HepG2 (cell line): ENCODE data around the gene ARHGEF40. TPM values are rescaled to one million over a fixed set of nuclear protein-coding genes. Genes with fewer than 3 reads are reported as not detected.
A peak's percentile ranks its signal among the peaks of the same experiment; 100 is the strongest.

Experiments
- HNF4A ChIP-seq: sonication (generic); formaldehyde crosslinking; IDR thresholded peaks from 2 replicates; pipeline ENCODE4 v1.4.0; 2020; ENCODE audit warnings: missing genetic modification reagents
- HNRNPK ChIP-seq: fragments of 200-400 bp; formaldehyde crosslinking; IDR thresholded peaks from 2 replicates; pipeline ENCODE4 v1.6.1; 2018; ENCODE audit warnings: low read length, low read depth, moderate library complexity, mild to moderate bottlenecking; ENCODE audit not compliant: poor library complexity, severe bottlenecking
- KLF15 ChIP-seq: sonication (generic); formaldehyde crosslinking; IDR thresholded peaks from 2 replicates; pipeline ENCODE4 v1.8.1; 2023; ENCODE audit warnings: borderline replicate concordance, mild to moderate bottlenecking, inconsistent platforms, missing genetic modification reagents, mixed read lengths
- POGZ ChIP-seq: sonication (generic); formaldehyde crosslinking; IDR thresholded peaks from 2 replicates; pipeline ENCODE4 v1.4.0; 2020; ENCODE audit warnings: mild to moderate bottlenecking, missing genetic modification reagents
- RBAK ChIP-seq: sonication (generic); formaldehyde crosslinking; IDR thresholded peaks from 2 replicates; pipeline ENCODE4 v1.5.1; 2020; ENCODE audit warnings: mild to moderate bottlenecking, missing genetic modification reagents
- REL ChIP-seq: sonication (generic); formaldehyde crosslinking; conservative IDR thresholded peaks from 2 replicates; pipeline ENCODE4 v1.8.0; 2022; ENCODE audit warnings: mild to moderate bottlenecking, missing genetic modification reagents, moderate library complexity
- STAT6 ChIP-seq: sonication (generic); formaldehyde crosslinking; IDR thresholded peaks from 2 replicates; pipeline ENCODE4 v1.4.0; 2020; ENCODE audit warnings: missing genetic modification reagents, mild to moderate bottlenecking, borderline replicate concordance
- TBP ChIP-seq: sonication (generic); formaldehyde crosslinking; IDR thresholded peaks from 2 replicates; pipeline ENCODE4 v1.5.0; 2020; ENCODE audit warnings: missing genetic modification reagents
- TP53 ChIP-seq: sonication (generic); formaldehyde crosslinking; conservative IDR thresholded peaks from 2 replicates; pipeline ENCODE4 v1.4.0; 2020; ENCODE audit warnings: missing genetic modification reagents
- UBTF ChIP-seq: sonication (generic); formaldehyde crosslinking; IDR thresholded peaks from 2 replicates; pipeline ENCODE4 v1.4.0; 2020; ENCODE audit warnings: mild to moderate bottlenecking, missing genetic modification reagents
- ZFP36L1 ChIP-seq: sonication (generic); formaldehyde crosslinking; IDR thresholded peaks from 2 replicates; pipeline ENCODE4 v1.8.0; 2022; ENCODE audit warnings: mild to moderate bottlenecking, missing genetic modification reagents, moderate library complexity
- ZFP62 ChIP-seq: sonication (generic); formaldehyde crosslinking; IDR thresholded peaks from 2 replicates; pipeline ENCODE4 v1.4.0; 2020; ENCODE audit warnings: missing genetic modification reagents
- ZNF101 ChIP-seq: sonication (generic); formaldehyde crosslinking; IDR thresholded peaks from 2 replicates; pipeline ENCODE4 v1.4.0; 2020; ENCODE audit warnings: mild to moderate bottlenecking, low read depth, missing genetic modification reagents, borderline replicate concordance
- ZNF264 ChIP-seq: sonication (generic); formaldehyde crosslinking; IDR thresholded peaks from 2 replicates; pipeline ENCODE4 v1.4.0; 2020; ENCODE audit warnings: missing genetic modification reagents
- ZNF280B ChIP-seq: sonication (generic); formaldehyde crosslinking; IDR thresholded peaks from 2 replicates; pipeline ENCODE4 v1.5.0; 2020; ENCODE audit warnings: missing genetic modification reagents, mild to moderate bottlenecking, borderline replicate concordance
- ZNF567 ChIP-seq: sonication (generic); formaldehyde crosslinking; IDR thresholded peaks from 2 replicates; pipeline ENCODE4 v1.8.1; 2023; ENCODE audit warnings: mild to moderate bottlenecking, missing genetic modification reagents, borderline replicate concordance
- ZNF746 ChIP-seq: sonication (generic); formaldehyde crosslinking; IDR thresholded peaks from 2 replicates; pipeline ENCODE4 v1.8.0; 2022; ENCODE audit warnings: mild to moderate bottlenecking, missing genetic modification reagents
- ZSCAN20 ChIP-seq: sonication (generic); formaldehyde crosslinking; IDR thresholded peaks from 2 replicates; pipeline ENCODE4 v1.4.0; 2020; ENCODE audit warnings: missing genetic modification reagents, mild to moderate bottlenecking, borderline replicate concordance
- polyA plus RNA-seq, 8 experiments: library from polyadenylated mRNA; depleted of rRNA in 3 of 8; stranded (reverse) in 7 of 8; unstranded in 1 of 8; fragments of >200 nt; fragmentation: Illumina TruSeq in 4 of 8; extraction: Trizol in 4 of 8; gene quantifications; 2 replicates each; pipeline versions ENCODE4 v1.2.1 to v1.2.3, GENCODE V29; 2011 to 2016; ENCODE audit warnings: low read depth in 4 of 8, missing spikeins in 1 of 8, mixed read lengths in 1 of 8; ENCODE audit not compliant: insufficient read depth in 1 of 8
- total RNA-seq, 5 experiments: library from RNA; depleted of rRNA; stranded (reverse); fragments of >200 nt; fragmentation: Illumina TruSeq; extraction: Trizol; gene quantifications; 2 replicates each; pipeline ENCODE4 v1.2.3, GENCODE V29; 2016; ENCODE audit warnings: low read depth in 1 of 5
- TF ChIP-seq, protein P1 (sequence below): sonication (generic); formaldehyde crosslinking; IDR thresholded peaks from 2 replicates; pipeline ENCODE4 v1.5.0; 2020; ENCODE audit warnings: missing genetic modification reagents
- TF ChIP-seq, protein P2 (sequence below): sonication (generic); formaldehyde crosslinking; IDR thresholded peaks from 2 replicates; pipeline ENCODE4 v1.4.0; 2020; ENCODE audit warnings: missing genetic modification reagents
- TF ChIP-seq, protein P3 (sequence below): sonication (generic); formaldehyde crosslinking; IDR thresholded peaks from 2 replicates; pipeline ENCODE4 v1.4.0; 2020; ENCODE audit warnings: mild to moderate bottlenecking, missing genetic modification reagents

Gene ARHGEF40
- total and polyA plus RNA-seq, 2 of the 13 experiments (the other 11 are each of a cell fraction or from before 2014, with no cell fraction given): 28.1 to 78.1 TPM

DNA sequence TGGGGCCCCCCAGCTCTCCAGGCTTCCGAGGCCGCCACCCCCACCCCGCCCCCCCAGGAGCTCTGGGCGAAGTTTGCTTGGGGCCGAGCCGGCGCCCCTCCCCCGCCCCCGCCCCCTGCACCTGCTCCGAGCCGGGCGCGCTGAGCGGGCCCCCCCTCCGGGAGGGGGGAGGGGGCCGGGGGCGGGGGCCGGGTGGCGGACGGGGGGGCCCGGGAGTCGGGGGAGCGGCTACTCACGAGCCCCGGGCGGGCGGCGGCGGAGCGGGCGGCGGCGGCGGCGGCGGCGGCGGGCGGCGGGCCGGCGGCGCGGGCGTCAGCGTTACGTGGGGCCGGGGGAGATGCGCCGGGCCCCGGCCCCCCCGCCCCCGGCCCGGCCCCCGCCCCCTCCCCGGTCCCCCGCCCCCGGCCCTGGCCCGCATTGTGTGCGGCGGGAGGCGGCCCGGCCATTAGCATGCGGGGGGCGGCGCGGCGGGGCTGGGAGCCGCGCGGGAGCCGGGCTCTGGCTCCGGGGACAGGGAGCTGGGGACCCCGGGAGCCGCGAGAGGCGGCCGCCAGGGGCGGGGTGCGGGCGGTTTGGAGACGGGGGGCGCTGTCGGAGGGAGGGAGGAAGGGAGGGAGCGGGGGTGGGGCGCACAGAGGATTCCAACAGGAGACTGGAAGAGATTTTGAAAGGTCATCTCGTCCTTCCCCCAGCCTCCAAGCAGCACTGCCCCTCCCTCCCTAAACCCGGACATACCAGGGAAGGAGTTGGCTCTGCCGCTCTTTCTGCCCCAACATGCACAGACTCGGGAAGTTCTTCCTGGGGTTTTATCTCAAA lies 28.2 kb downstream of the ARHGEF40 start, which contains the start of gene ZNF219 (continued):
- TF ChIP-seq UBTF: no peak; the same call in 1 of the 2 replicates
- no peak for TF ChIP-seq ZFP62 (CRISPR knock-in tag)
- TF ChIP-seq ZNF101 (CRISPR knock-in tag): no peak
- TF ChIP-seq ZFP36L1 (CRISPR knock-in tag): no peak
- no peak for TF ChIP-seq ZNF567 (CRISPR knock-in tag)
- TF ChIP-seq KLF15 (CRISPR knock-in tag): no peak
- no peak for TF ChIP-seq STAT6
- TF ChIP-seq REL (CRISPR knock-in tag): no peak
- TF ChIP-seq ZNF264 (CRISPR knock-in tag): no peak
- peak; percentile 79 for TF ChIP-seq HNRNPK
- TF ChIP-seq RBAK (CRISPR knock-in tag): no peak
- TF ChIP-seq ZNF280B (CRISPR knock-in tag): no peak
- TF ChIP-seq POGZ (CRISPR knock-in tag): no peak
- TF ChIP-seq, protein P1, sequence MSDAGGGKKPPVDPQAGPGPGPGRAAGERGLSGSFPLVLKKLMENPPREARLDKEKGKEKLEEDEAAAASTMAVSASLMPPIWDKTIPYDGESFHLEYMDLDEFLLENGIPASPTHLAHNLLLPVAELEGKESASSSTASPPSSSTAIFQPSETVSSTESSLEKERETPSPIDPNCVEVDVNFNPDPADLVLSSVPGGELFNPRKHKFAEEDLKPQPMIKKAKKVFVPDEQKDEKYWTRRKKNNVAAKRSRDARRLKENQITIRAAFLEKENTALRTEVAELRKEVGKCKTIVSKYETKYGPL (CRISPR knock-in tag): no peak
- no peak for TF ChIP-seq HNF4A
- TF ChIP-seq, protein P2, sequence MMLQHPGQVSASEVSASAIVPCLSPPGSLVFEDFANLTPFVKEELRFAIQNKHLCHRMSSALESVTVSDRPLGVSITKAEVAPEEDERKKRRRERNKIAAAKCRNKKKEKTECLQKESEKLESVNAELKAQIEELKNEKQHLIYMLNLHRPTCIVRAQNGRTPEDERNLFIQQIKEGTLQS (CRISPR knock-in tag): no peak
- TF ChIP-seq TP53 (CRISPR knock-in tag): no peak
- TF ChIP-seq, protein P3, sequence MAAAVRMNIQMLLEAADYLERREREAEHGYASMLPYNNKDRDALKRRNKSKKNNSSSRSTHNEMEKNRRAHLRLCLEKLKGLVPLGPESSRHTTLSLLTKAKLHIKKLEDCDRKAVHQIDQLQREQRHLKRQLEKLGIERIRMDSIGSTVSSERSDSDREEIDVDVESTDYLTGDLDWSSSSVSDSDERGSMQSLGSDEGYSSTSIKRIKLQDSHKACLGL (CRISPR knock-in tag): no peak
- TF ChIP-seq ZNF746: peak; percentile 81
- no peak for TF ChIP-seq TBP (CRISPR knock-in tag)
- no peak for TF ChIP-seq ZSCAN20 (CRISPR knock-in tag)
